ENCODE data around the gene OSM.
"Not testable (repeated sequence)": the region's sequence is repeated elsewhere in the genome, so short reads cannot be mapped to it uniquely, and the experiment has no call there.

OSM gene

DNA sequence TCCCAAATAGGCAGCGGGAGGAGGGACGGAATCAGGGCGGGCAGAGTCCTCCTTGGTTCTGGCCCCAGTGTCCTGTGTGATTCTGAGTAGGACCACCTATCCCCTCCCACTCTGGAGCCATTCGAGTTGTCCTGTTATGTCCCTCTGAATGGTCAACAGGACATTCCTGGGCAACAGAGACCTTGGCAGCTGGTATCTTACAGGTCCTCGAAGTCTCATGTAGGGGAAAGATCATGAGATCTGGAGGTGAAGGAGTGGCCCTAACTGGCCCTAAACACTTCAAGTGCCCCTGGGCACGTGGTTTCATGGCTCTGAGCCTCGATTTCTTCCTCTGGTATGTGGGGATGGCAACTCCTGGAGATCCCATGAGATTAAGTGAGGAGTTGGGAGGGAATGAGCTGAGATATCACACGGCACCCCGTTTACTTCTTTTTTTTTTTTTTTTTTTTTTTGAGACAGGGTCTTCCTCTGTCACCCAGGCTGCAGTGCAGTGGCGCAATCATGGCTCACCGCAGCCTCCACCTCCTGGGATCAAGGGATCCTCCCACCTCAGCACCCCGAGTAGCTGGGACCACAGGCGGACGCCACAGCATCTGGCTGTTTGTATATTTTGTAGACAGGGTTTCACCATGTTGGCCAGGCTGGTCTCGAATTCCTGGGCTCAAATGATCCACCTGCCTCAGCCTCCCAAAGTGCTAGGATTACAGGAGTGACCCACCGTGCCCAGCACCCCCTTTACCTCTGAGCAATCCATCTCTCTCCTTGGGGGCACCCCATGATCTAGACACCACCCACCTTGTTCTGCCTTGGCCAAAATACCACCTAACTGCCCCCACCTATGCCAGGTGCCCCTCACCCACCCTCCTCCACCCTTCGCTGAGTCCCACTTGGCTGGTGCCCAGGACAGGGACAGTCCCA lies 26.9 kb downstream of the OSM start:
- intact Hi-C loops (cut with DNase I) = no loop called here
- no peak for DNase-seq

DNA sequence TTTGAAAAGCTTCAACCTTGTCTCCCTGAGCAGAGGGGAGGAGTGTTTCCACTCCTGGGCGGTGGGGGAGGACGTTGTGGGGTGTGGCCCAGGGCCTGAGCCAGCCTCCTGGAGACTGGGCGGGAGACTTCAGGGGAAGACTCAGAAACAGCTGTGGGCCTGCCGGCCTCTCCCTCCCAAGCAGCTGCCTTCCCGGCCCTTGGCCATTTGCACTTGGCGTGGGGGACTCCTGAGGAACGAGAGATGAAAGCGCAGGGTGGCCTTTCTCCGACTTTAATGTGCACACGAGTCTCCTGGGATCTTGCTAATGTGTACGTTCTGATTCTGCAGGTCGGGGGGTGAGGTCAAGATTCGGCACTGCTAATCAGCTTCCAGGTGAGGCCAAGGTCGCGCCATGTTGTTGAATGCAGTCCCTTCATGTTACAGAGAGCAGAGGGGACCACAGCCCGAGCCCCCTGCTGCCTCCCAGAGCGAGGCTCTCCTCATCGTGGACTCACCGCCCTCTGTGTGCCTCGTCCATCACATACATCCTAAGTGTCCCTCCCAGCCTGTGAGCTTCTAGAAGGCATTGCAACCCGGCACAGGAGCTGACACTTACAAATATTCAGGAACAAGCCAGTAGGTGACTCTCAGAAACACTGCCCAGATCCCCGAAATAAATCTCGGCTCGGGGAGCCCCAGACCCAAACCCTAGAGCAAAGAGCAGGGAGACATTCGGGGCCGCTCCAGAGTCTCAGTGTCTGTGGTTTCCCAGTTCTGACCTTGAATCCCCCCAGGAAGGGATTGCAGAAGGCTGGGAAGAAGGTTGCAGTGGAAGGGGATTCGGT lies 27.8 kb downstream of the OSM start:
- DNase-seq = no peak
- intact Hi-C loops (cut with DNase I) = no loop called here

- intact Hi-C loops (cut with DNase I) = no loop called here
- DNase-seq = no peak
Measured at GRCh38 chr22:30238136-30238535, 28.5 kb downstream of the OSM start.

GRCh38 chr22:30236875-30237274 lies 29.8 kb downstream of the OSM start:
- intact Hi-C loops (cut with DNase I) = no loop called here
- no peak for DNase-seq

GRCh38 chr22:30235687-30236170 lies 30.9 kb downstream of the OSM start:
- no peak for DNase-seq
- intact Hi-C loops (cut with DNase I) = no loop called here

DNA sequence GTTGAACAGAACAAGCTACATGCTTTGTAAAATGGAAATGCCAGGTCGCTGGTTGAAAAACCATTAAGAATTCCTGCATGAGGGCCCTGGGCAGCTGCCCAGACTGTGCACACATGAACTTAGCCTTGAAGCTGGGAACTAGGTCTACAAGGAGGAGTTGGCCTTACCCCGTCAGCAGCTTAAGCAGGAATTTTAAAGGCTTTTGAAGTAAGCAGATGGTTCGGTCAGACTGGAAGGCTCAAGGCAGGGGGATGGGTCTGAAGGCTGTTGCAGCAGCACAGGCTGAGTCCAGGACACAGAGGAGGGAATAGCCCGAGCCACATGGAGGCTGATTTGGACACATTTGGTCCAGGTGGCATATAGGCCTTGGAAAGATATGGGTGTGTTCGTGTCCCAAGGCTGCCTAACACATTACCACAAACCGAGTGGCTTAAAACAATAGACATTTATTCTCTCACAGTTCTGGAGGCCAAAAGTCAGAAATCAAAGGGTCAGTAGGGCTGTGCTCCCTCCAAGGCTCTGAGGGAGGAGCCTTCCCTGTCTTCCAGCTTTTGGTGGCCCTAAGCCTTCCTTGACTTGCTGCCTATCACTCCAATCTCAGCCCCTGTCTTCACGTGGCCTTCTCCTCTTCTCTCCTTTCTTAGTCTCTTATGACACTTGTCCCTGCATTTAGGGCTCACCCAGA lies 31.7 kb downstream of the OSM start:
- no peak for DNase-seq
- intact Hi-C loops (cut with DNase I) = no loop called here

DNA sequence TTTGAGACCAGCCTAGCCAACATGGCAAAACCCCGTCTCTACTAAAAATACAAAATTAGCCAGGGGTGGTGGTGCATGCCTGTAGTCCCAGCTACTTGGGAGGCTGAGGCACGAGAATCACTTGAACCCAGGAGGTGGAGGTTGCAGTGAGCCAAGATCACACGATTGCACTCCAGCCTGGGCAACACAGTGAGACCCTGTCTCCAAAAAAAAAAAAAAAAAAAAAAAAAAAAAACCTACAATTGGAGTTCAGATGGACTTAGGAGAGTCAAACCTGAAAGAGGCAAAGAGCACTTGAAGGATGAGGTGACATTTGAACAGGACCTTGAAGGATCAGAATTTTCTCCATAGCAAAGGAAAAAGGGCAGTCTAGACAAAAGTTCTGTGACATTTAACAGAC lies 32.3 kb downstream of the OSM start:
- DNase-seq; intact Hi-C loops (cut with DNase I): not testable (repeated sequence)

GRCh38 chr22:30233582-30233981 lies 33.1 kb downstream of the OSM start:
- intact Hi-C loops (cut with DNase I) = no loop called here

GRCh38 chr22:30232716-30233218 lies 33.9 kb downstream of the OSM start:
- intact Hi-C loops (cut with DNase I) = no loop called here
- DNase-seq = no peak

More at GRCh38 chr22:30233582-30233981, 33.1 kb downstream of the OSM start:
- no peak for DNase-seq

GRCh38 chr22:30230787-30231461 lies 35.7 kb downstream of the OSM start:
- intact Hi-C loops (cut with DNase I) = no loop called here
- DNase-seq = no peak

DNA sequence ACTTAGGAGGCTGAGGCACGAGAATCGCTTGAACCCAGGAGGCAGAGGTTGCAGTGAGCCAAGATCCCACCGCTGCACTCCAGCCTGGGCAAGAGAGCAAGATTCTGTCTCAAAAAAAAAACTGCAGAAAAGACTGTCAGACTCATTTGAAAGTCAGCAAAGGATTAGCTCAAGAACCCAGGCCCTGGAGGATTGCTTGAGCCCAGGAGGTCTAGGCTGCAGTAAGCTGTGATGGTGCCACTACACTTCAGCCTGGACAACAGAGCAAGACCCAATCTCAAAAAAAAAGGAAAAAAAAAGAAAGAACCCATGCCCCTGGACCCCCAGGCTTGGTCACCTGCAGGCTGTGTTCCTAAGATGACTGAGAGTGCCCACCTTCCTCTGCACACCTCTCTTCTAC lies 36.3 kb downstream of the OSM start:
- intact Hi-C loops (cut with DNase I) = no loop called here
- DNase-seq = no peak

DNA sequence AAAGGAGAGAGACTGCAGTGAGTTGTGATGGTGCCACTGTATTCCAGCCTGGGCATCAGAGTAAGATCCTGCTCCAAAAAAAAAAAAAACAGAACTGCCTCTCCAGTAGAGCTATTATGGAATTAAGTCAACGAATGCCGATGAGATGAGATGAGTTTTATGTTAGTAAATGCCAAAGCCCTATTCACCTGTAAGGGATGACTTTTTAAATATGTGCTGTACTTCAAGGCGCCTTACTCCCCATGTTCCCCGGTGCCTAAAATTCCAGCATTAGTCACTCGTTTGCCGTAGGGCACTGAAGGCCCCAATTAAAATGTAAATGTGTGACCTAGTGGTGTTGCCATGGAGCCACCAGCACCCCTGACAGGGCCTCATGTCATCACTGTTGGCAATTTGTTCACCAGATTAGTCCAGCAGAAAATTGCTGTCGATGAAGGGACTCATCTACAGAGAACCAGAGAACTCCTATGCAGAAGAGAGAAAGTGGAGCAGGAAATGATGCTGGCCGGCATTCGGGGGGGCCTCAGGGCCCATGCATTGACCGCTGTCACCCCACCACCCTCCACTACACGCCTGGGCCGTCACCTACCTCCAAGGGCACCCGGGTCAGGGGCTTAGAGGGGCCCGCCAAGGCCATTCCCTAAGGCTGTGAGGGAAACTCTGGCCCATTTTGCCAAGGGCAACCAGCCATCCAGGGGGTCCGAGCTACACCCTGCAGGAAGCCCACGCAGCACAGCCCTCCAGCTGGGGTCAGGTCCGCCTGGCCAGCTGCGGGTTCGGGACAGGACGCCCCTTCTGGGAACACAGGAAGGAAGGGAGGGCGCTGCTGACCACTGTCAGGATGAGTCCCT lies 37.9 kb downstream of the OSM start:
- intact Hi-C loops (cut with DNase I) = no loop called here
- DNase-seq = no peak

DNA sequence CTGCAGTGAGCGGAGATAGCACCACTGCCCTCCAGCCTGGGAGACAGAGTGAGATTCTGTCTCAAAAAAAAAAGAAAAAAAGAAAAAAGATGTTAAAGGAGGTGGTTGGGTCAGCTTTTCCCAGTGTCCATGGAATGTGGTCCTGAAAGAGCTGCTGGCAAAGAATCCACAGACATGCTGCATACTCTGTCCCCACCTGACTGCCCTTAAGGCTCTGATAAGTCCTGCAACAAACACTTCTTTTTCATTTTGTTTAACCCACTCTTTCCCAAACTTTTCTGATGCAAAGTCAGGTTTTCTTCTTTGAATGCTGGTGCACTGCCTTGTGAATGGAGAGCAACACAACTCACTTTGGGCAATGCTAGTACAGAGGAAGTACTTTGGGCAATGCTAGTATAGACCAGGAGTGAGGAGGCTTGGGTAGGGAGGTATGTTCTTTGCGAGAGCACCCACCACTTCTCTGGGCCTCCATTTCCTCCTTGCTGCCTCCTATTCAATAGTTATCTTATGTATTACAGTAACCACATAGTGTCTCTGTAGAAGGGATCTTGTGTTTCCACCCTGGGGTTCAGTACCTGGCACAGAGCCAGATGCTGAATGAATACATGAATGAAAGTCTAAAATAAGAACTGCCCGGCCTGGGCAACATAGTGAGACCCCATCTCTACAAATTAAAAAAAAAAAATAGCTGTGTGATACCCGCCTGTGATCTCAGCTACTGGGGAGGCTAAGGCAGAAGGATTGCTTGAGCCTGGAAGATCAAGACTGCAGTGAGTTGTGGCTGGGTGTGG lies 39.0 kb downstream of the OSM start:
- no peak for DNase-seq
- intact Hi-C loops (cut with DNase I) = no loop called here

DNA sequence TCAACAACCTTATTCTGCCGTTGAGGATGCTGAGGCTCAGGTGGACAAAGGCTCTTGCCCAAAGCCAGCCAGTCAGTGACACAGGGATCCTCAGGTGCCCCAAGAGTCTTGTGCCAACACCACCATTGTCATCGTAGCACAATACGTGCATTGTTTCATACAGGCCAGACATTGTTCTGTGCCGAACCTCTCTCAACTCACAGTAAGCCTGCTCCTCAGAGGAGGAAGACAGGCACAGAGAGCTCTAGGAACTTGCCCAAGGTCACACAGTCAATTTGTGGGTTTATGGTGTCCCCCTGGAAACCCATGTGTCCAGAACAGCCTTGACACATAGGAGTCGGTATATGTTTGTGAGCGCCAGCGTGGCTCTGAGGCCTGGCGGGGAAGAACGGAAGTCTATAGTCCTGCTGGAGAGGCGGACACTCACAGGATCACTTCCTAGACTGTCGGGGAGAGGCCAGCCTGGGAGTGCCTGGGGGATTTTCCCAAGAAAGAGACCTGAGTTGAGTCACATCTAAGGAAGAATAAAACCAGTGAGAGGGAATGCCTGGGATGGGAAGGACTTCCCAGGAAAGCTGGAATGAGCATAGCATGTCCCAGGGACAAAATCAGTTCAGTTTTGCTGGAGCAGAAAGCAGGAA lies 40.3 kb downstream of the OSM start:
- DNase-seq = no peak

DNA sequence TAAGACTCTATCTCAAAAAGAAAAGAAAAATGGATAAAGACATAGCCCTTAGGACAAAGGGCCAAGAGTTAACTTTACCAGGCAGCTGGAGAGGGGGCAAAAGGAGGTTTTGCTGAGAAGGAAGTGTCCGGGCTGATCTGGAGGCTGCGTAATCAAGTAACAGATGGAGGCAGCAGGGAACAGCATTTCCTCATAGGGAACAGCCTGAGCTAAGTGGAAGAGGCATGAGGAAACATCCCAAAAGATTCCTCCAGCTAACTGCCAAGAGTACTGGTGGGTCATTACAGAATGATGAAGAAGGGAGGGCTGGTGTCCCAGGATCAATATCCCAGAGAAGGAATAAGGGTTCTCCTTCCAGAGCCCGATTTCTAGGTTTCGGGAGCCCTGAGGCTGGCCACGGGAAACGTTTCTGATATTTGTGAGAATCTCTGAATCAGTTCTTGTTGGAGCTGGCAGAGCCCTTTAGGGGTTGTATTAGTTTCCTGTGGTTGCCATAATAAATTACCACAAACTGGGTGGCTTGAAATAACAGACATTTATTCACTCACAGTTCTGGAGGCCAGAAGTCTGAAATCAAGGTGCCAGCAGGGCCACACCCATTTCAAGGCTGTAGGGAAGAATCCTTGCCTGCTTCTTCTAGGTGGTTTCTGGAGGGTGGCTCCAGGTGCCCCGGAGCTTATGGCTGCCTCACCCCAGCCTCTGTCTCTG lies 41.3 kb downstream of the OSM start:
- DNase-seq = no peak

More for the DNA sequence above, 40.3 kb downstream of the OSM start:
- intact Hi-C loops (cut with DNase I) = no loop called here

More for the DNA sequence above, 41.3 kb downstream of the OSM start:
- intact Hi-C loops (cut with DNase I) = no loop called here

Data from head of caudate nucleus (tissue), 42 donors.